Cerebellar nuclear complex (tissue), 1 donor: ENCODE data around the gene BPIFB2.
"Not testable (repeated sequence)": the region's sequence is repeated elsewhere in the genome, so short reads cannot be mapped to it uniquely, and the experiment has no call there.

ENCODE experiments used
- DNase-seq, 2 experiments: peaks; one replicate each; lab custom pipeline; 2025; lab: John Stamatoyannopoulos, UW

Gene BPIFB2

DNA sequence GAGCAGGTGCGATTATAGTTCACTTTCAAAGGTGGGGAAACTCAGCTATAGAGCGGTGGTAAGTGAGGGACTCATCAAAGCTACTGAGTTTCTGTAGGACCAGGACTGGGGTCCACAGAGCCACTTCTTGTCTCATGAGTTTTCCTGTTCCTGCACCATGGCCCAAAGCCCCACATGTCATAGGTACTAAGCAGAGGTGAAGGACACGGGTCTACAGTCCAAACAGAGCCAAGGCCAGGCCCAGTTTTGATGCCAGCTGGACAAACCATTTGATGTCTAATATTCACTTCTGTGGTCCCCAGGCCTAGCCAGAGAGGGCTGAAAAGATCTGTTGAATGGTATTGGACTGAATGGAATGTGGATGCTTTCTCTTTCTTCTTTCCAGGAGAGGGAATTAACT lies 34.9 kb downstream of the BPIFB2 start:
- DNase-seq, result no peak

DNA sequence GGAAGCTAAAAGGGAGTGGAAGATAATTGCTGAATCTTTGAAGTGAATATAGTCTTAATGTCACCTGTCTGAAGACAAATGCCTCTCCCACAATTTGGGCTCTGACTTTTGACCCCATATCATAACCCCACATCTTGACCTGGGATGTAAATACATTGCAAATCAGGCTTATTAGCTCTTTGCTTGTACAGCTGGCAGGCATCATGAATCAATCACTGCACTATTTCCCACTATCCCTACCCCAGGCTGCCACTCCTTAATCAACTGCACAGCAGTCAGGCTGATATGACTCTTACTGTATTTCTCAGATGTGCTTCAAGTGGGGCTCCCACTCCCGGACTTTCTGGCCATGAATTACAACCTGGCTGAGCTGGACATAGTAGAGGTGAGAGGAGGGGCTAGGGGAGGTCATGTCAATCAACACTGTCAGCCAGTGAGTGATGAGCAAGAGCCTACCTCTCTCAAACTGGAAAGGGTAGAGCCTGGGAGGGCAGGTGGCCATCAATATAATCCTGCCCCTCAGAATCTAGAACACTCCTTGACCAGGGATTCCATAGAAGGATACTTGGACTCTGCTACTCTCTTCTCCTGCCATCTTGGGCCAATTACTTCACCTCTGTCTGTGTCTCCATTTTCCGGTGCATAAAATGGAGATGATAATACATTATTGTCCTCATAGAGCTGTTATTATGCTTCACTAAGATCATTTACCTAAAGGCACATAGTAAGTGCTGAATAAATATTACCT lies 35.7 kb downstream of the BPIFB2 start:
- no peak for DNase-seq

DNA sequence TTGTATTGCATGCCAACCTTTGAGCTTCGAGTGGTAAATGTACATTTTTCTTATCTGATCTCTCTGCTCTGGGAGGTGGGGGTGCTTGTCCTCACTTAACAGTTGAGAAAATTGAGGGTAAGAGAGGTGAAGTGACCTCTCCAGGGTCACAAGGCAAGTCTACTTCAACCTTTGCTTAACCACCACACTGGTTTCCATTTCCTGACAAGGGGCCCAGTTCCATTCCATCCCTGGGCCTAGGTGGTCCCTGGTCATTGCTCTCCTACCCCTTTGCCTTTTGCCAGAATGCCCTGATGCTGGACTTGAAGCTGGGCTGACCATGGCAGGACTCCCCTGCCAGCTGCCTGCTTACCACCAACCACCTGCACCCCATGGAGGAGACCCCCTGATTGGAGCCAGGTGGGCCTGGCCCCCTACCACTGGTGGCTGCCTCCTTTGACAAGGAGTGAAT lies 36.3 kb downstream of the BPIFB2 start:
- DNase-seq, result no peak

DNA sequence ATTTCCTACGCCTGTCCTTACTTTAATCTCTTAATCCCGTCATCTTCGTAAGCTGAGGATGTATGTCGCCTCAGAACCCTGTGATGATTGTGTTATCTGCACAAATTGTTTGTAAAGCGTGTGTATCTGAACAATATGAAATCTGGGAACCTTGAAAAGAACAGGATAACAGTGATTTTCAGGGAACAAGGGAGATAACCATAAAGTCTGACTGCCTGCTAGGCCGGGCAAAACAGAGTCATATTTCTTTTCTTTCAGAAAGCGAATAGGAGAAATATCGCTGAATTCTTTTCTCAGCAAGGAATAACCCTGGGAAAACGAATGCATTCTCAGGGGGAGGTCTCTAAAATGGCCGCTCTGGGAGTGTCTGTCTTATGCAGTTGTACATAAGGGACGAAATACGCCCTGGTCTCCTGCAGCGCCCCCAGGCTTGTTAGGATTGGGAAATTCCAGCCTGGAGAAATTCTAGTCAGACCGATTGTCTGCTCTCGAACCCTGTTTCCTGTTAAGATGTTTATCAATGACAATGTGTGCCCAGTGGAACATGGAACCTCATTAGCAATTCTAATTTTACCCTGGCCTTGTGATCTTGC lies 37.7 kb downstream of the BPIFB2 start:
- not testable (repeated sequence) for DNase-seq

DNA sequence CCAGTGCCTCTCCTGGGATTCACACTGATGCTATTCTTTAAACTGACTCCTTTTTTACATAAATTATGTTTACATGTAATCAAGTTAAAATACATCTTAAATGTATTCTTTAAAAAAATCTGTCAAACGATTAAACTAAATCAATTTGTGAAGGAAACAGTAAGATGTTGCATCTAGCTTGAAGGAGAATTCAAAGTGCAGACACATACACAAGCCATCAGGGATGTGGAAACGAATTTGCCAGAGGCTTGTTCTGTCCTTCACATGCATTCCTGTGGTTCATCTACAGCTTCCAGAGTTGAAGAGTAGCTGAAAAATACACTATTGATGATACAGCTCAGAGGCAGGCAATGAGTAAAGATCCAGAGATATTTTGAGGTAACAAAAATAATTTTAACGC lies 38.9 kb downstream of the BPIFB2 start:
- no peak for DNase-seq

DNA sequence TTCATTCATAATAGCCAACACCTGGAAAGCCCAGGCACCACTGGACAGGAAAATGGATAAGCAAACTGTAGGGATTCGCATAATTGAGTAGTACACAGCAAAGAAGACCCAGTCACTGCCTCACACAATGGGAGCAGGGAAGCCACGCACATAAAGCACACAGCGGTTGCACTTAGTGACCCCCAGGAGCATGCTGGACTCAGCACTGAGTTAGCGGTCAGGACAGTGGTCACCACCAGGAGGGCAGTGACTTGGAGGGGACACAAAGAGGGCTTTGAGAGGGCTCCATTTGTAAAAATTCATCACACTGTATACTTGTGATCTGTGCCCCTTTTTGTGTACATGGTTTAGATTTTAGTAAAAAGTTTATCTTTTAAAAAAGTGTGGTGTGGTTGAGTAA lies 43.8 kb downstream of the BPIFB2 start:
- no peak for DNase-seq

DNA sequence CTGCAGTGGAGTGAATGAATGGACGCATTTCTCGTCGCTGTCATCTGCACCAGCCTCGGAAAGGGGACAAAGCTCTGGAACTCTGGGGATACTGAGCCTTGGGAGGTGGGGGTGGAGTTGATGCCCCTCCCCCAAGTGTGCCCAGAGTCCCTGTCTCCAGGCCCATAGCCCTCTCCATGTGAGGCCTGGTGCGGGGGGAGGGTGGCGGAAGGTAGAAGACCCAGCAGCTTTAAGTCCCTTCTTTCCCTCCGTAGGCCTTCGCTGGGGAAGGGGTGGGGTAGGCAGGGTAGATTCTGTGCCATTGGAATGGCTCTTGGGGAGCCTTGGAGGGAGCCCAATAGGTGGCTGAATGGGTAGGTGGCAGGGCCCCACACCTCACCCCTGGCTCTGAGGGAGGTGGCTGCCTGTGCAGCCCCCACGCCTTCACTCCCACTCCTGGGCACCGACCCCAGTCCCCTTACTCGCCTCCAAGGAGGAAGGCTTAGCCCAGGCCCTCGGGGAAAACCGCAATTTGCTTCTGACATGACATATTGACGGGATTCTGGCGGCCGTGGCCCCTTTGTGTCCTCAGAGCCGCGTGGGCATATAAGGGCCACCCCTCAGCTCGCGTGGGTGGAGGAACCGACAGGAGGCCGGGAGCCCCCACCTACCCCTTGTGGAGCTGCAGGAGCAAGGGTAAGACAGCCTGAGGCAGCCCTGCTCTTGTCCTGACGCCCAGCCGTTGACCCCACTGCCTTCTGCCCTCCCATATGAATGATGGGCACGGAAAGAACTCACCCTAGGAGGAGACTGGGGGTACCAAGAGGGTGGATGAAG lies 46.0 kb downstream of the BPIFB2 start, which contains the start of gene BPIFB3:
Gene BPIFB3, plus strand, starts transcription at position 613 of the 816 bp plus-strand sequence. CDS start 1,533 bp downstream, outside the sequence.
- no peak for DNase-seq

DNA sequence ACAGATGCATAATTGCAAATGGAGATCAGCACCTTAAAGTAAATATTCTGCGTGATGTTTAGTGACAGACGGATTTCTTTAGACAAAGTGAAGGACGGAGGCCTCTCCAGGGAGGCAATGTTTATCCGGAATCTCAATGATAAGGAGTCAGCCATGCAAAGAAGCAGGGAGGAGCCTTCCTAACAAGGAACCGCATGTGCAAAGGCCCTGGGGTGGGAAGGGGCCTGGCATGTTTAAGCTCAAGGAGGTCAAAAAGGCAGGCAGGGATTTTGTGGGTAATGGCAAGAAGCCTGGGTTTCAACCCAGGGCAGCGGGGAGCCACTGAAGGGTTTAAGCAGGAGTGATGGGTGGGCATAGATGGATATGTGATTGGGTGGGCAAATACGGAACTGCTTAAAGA lies 46.9 kb downstream of the BPIFB2 start:
- no peak for DNase-seq

DNA sequence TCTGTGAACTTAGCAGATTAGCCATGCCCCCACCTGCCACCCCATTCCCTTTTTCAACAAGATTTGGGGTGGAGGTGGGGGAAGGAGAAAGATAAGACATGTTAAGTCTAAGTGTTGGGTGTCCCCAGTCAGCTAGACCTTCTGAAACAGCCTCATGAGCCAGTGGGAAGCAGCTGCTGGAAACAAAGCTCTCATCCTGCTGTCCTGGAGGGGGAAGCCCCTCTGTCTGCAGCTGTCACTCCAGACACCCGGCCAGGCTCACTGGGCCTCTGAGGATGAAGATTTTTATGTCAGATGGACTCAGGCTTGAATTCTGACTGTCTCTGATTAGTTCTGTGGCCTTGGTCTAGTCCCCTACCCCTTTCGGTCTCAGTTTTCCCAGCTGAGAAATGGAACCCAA lies 47.3 kb downstream of the BPIFB2 start:
- no peak for DNase-seq

DNA sequence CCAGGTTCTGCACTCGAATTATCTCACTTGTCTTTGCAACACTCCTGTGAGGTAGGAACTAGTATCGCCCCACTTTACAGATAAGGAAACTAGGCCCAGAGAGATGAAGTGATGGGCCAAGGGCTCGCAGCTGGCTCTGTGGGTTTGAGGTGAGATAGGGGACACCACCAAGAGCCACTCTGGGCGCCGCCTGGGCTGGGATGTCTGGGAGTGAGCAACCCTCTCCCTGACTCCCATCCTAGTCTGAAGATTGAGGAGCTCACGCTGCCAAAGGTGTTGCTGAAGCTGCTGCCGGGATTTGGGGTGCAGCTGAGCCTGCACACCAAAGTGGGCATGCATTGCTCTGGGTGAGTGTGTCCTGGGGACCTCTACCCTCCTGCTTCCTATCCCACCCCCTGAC lies 51.6 kb downstream of the BPIFB2 start:
- no peak for DNase-seq

DNA sequence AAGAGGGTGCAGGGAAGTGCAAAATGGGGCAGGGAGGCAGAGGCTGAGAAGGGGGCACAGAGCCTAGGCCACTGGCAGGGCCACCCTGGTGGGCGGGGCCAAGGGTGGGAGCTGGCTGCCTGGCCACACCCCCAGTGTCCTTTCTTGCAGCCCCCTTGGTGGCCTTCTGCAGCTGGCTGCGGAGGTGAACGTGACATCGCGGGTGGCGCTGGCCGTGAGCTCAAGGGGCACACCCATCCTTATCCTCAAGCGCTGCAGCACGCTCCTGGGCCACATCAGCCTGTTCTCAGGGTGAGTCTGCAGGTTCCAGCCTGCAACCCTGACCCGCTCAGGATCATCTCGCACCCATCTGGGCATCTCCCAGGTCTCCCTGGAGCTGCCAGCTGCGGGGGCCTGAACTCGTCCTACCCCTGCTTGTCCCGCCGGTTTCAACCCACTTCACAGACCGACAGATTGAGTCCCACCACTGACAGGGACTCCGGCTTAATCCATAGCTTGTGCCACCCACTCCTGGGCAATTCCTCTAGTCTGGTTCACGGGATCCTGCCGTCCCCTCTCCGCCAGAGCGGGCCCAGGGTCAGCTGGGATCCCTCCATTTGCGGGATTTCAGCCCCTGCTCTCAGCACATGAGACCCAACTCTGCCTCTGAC lies 52.4 kb downstream of the BPIFB2 start:
- DNase-seq, result no peak

DNA sequence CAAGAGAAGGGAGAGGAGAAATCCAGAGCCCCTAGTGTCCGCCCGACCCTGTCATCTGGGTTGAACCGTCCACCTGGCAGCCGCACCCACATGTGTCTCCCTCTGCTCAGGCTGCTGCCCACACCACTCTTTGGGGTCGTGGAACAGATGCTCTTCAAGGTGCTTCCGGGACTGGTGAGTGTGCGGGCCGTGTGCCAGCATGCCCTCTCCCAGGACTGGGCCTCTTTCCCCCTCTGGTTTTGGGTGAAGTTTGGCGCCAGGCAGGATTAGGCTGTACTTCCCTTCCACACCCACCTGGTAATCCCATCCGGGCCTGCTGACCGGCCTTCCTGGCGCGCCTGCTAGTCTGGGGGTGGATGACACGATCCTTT lies 54.1 kb downstream of the BPIFB2 start:
- DNase-seq, result no peak

DNA sequence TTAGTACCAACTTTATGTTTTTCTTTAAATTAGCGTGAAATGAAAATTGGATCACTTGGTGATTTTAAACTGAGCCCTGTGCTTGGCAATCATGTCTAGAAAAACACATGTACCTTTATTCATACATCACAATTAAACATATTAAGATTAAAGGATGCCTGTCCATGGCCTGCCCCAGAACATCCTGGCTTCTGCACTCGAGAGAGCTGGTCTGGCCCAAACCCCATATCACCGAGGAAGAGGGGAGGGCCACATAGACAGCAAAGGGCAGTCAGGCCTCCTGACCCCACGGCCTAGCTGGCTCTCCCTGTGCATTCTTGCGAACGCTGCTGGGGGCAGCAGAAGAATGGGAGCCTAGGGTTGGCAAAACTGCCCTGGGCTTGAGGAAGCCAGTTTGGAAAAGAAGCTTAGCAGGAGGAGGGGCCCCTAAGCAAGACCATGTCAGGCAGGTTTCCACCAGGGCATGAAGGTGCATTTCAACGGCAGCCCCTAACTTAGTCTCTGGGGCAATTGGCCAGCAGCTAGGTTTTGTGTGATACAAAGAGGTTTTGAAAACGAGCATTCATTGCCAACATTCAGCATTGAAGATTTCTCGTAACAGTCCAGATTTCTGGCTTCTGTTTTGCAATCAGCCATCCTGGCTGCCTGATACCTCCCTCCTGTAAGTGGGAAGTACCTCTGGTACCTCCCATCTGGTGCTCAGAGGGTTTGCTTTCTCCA lies 54.8 kb downstream of the BPIFB2 start:
- DNase-seq, result no peak

DNA sequence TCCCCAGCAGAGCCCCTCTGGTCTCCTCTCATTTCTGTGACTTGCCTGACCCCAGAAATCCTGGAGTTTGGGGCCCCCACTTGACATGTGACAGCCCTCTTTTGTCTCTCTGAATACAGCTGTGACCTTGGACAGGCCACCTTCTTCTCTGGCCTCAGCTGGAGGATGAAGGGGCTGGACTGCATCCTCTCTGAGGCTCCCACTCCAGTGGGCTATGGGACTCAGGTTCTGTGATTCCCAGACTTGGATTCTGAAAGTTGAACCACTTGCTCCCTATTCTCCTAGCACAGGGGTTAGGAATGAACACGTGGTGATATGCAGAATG lies 55.3 kb downstream of the BPIFB2 start:
- DNase-seq, result no peak

DNA sequence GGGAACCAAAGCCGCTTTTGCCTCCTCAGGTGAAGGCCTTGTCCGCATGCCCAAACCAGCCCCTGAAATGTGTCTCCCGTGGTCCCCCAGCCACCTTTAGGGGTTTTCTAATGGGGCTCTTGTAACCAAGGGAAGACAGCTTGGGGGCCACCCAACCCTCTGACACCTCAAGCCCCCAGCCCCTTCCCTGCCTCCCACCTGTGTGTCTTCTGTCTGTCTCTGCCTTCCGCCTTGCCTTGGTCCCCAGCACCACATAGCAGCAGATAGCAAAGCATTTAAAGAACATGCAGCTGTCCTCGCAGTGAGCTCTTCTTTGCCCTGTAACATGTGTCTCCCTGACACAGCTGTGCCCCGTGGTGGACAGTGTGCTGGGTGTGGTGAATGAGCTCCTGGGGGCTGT lies 55.8 kb downstream of the BPIFB2 start:
- DNase-seq, result no peak

DNA sequence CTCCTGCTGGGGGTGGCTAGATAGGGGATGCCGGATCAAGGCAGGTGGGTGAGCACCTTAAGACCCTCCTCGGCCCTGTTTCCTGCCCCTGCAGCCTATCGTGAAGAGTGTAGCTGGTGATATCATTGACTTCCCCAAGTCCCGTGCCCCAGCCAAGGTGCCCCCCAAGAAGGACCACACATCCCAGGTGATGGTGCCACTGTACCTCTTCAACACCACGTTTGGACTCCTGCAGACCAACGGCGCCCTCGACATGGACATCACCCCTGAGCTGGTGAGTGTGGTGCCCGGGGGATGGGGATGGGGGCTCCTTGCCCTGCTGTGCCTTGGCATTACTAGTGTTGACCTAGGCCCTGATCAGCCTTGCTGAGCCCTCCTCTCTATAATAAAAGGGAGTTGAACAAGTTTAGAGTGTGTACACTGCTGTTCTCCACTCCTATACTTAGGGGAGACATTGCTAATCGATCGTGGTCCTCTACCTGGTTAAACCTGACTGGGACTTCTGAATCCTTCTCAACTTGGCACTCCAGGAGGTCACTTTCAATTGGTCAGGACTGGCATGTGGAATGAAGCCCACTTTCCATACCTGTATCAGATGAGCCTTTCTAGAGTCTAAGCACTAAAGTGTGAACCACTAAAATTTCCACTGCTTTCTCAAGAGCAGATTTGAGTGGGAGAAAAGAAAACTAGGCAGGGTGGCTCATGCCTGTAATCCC lies 57.2 kb downstream of the BPIFB2 start:
- DNase-seq, result no peak

DNA sequence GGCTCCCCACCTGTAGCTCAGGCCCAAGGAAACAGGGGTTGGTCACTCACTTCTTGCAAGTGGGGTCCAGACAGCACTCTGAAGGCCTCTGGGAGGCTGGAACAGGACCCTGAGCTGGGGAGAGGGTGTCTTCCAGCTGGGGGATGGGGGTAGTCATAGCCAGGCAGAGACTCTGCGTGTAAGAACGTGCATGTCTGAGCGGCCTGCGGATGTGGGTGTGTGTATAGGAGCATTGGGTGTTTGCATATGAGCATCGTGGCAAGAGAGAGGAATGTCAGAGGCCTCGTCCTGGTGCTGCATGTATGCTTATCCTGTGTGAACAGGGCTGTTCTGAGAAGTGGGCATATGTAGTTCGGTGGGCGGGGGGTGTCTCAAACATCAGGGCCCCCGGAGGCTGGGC lies 58.3 kb downstream of the BPIFB2 start:
- no peak for DNase-seq

DNA sequence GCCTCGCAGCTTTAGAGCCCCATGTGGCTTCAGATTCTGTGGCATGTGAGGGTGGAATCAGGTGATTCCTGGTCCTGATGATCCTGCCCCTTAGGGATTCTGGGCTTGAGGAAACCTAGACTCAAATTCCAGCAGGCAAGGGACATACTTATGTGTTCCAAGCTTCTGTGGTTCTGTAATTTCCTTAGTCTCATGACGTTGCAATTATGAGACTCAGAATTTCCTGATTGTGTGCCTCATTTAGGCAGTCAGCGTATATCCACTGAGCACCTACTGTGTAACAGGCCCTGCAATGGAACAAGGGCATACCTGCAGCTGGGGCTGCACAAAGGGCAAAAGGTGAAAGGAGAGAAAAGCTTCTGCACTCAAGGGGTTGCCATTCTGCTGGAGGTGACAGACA lies 60.3 kb downstream of the BPIFB2 start:
- no peak for DNase-seq

DNA sequence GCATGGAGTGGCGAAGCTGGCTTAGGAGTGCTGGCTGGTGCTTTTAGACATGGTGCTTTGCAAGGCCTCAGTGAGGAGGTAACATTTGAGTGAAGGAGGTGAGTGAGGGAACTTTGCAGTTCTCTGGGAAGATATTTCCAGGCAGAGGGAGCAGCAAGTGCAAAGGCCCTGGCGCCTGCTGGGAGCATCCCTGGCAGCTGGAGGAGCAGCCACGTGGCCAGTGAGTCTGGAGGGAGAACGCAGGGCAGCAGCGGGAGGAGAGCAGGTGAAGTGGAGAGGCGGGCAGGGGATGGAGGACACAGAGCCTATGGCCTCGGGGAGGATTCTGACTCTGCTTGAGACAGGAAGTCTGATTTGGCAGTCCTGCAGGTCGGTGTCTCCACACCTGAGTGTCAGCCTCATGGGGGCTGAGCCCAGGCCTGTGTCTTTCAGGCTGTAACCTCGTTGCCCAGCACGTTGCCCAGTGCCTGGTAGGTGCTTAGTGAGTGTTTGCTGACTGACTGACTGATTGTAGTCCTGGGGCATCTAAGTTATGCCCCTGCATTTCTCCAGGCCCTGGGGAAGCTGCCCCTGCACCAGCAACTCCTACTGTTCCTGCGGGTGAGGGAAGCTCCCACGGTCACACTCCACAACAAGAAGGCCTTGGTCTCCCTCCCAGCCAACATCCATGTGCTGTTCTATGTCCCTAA lies 60.9 kb downstream of the BPIFB2 start:
- no peak for DNase-seq

DNA sequence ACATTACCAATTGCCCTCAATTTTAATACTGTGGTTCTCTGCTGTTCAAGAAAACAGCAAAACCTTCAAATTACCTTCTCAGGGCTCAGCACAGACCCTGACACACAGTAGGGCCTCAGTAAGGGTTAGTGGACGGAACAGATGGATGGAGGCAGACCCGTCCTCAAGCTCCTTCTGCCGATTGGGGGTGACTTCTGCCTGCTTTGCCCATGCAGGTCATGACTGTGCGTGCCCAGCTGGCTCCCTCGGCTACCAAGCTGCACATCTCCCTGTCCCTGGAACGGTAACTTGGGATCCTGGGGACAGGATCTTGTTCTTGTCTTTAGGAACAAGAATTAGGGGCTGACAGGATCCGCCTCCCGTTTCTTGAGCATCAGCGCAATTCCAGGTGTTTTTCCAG lies 62.2 kb downstream of the BPIFB2 start:
- DNase-seq, result no peak
